H1 (cell line): Measurements from ENCODE around the gene ADGRF5. TPM values are rescaled to one million over a fixed set of nuclear protein-coding genes. Genes with fewer than 3 reads are reported as not detected.

Experiments
- CTCF ChIA-PET: fragments of 300-600 bp; sonication (Branson Sonifier 250); formaldehyde crosslinking; loops from one replicate; lab custom pipeline; 2021; ENCODE audit not compliant: partially characterized antibody; lab: Charles Lee
- POLR2A ChIA-PET: fragments of 300-600 bp; sonication (Branson Sonifier 250); formaldehyde crosslinking; loops from one replicate; lab custom pipeline; 2021; ENCODE audit warnings: inconsistent platforms; ENCODE audit not compliant: partially characterized antibody; lab: Charles Lee
- DNase-seq, 2 experiments: peaks; one replicate each; pipeline versions ENCODE4 v3.0.0 to v3.0.0-alpha.2; 2010 to 2022; ENCODE audit warnings: low spot score in 2 of 2, low read depth in 1 of 2, mixed read lengths in 1 of 2
- FAIRE-seq: peaks from 2 replicates; lab custom pipeline; 2011; peaks lifted over from hg19 to GRCh38; lab: Jason Lieb, UNC
- H2AFZ ChIP-seq: 2 replicates; pipeline ENCODE4 v1.8.1; 2012; ENCODE audit warnings: low read length, inconsistent platforms
- H2AK5ac ChIP-seq: 2 replicates; pipeline ENCODE4 v1.6.1; 2013; ENCODE audit warnings: low read depth, low read length
- H2BK120ac ChIP-seq: replicated peaks from 2 replicates; pipeline ENCODE3; 2013; ENCODE audit warnings: low read depth, low read length, inconsistent platforms
- H2BK12ac ChIP-seq: 2 replicates; pipeline ENCODE4 v1.6.1; 2013; ENCODE audit warnings: low read depth, low read length
- H2BK15ac ChIP-seq: 2 replicates; pipeline ENCODE4 v1.6.1; 2013; ENCODE audit warnings: low read length
- H2BK20ac ChIP-seq: 2 replicates; pipeline ENCODE4 v1.6.1; 2013; ENCODE audit warnings: low read length
- H2BK5ac ChIP-seq: 2 replicates; pipeline ENCODE4 v1.6.1; 2013; ENCODE audit warnings: low read depth, low read length
- H3K14ac ChIP-seq: 2 replicates; pipeline ENCODE4 v1.6.1; 2013; ENCODE audit warnings: inconsistent platforms; ENCODE audit not compliant: insufficient read length
- H3K18ac ChIP-seq: 2 replicates; pipeline ENCODE4 v1.6.1; 2013; ENCODE audit warnings: low read length; ENCODE audit errors: extremely low read depth
- H3K23ac ChIP-seq: 2 replicates; pipeline ENCODE4 v1.6.1; 2013; ENCODE audit warnings: inconsistent platforms; ENCODE audit not compliant: insufficient read length
- H3K23me2 ChIP-seq: 2 replicates; pipeline ENCODE4 v1.6.1; 2013; ENCODE audit warnings: low read depth, low read length
- H3K27ac ChIP-seq: 2 replicates; pipeline ENCODE4 v1.6.1; 2011; ENCODE audit warnings: low read depth, low read length, inconsistent platforms
- H3K27me3 ChIP-seq, 4 experiments: replicated peaks in 1 of 4; 1 replicate in 1 of 4; 2 replicates in 3 of 4; pipeline versions ENCODE4 v1.6.1 to v1.8.1; 2011 to 2013; ENCODE audit warnings: low read length in 3 of 4, mild to moderate bottlenecking in 3 of 4, inconsistent platforms in 2 of 4, mixed read lengths in 2 of 4, moderate library complexity in 1 of 4; ENCODE audit not compliant: control insufficient read depth in 3 of 4, insufficient read depth in 3 of 4; ENCODE audit errors: extremely low read depth in 1 of 4
- H3K36me3 ChIP-seq, 4 experiments: 2 replicates each; pipeline versions ENCODE4 v1.6.1 to v1.8.1; 2011 to 2013; ENCODE audit warnings: mild to moderate bottlenecking in 4 of 4, low read length in 3 of 4, moderate library complexity in 2 of 4, control low read depth in 1 of 4, inconsistent platforms in 1 of 4; ENCODE audit not compliant: insufficient read depth in 4 of 4, control insufficient read depth in 2 of 4
- H3K4ac ChIP-seq: replicated peaks from 2 replicates; pipeline ENCODE3; 2013; ENCODE audit warnings: low read length, low read depth, mixed read lengths, inconsistent platforms; ENCODE audit not compliant: insufficient read length
- H3K4me1 ChIP-seq, 4 experiments: replicated peaks in 1 of 4; 1 replicate in 1 of 4; 2 replicates in 3 of 4; pipeline versions ENCODE4 v1.6.1 to v1.8.1; 2011 to 2013; ENCODE audit warnings: low read length in 3 of 4, inconsistent platforms in 2 of 4, mixed read lengths in 1 of 4; ENCODE audit not compliant: insufficient read depth in 4 of 4, control insufficient read depth in 3 of 4
- H3K4me2 ChIP-seq, 2 experiments: 2 replicates each; pipeline versions ENCODE4 v1.6.1 to v1.8.1; 2011 to 2013; ENCODE audit warnings: low read depth in 2 of 2, low read length in 2 of 2, control low read depth in 1 of 2, inconsistent platforms in 1 of 2, mild to moderate bottlenecking in 1 of 2; ENCODE audit not compliant: insufficient read depth in 1 of 2
- H3K4me3 ChIP-seq, 4 experiments: fragments of 200-600, 300-600 bp in 1 of 4; sonication (generic), shearing (Covaris generic), sonication (Bioruptor Twin) in 1 of 4; 2 replicates each; pipeline versions ENCODE4 v1.5.1 to v1.8.1; 2011 to 2016; ENCODE audit warnings: low read length in 4 of 4, low read depth in 3 of 4, control low read depth in 2 of 4, inconsistent platforms in 2 of 4, mild to moderate bottlenecking in 2 of 4, mixed read lengths in 1 of 4, moderate library complexity in 1 of 4; ENCODE audit not compliant: insufficient read depth in 2 of 4; ENCODE audit errors: extremely low read depth in 1 of 4
- H3K56ac ChIP-seq: replicated peaks from 2 replicates; pipeline ENCODE3; 2013; ENCODE audit warnings: low read depth, mild to moderate bottlenecking, mixed read lengths, low read length, inconsistent platforms; ENCODE audit not compliant: insufficient read length
- H3K79me1 ChIP-seq: 2 replicates; pipeline ENCODE4 v1.6.1; 2013; ENCODE audit warnings: low read depth, low read length, control low read depth
- H3K79me2 ChIP-seq, 2 experiments: 2 replicates each; pipeline versions ENCODE4 v1.6.1 to v1.8.1; 2012 to 2013; ENCODE audit warnings: low read length in 2 of 2, mild to moderate bottlenecking in 2 of 2, inconsistent platforms in 1 of 2; ENCODE audit not compliant: insufficient read depth in 2 of 2, control insufficient read depth in 1 of 2
- H3K9ac ChIP-seq, 4 experiments: replicated peaks in 1 of 4; 1 replicate in 1 of 4; 2 replicates in 3 of 4; pipeline versions ENCODE4 v1.6.1 to v1.8.1; 2011 to 2013; ENCODE audit warnings: low read depth in 3 of 4, low read length in 3 of 4, control low read depth in 2 of 4, mild to moderate bottlenecking in 2 of 4, moderate library complexity in 2 of 4, inconsistent platforms in 1 of 4; ENCODE audit errors: extremely low read depth in 1 of 4
- H3K9me3 ChIP-seq, 2 experiments: 2 replicates each; pipeline versions ENCODE4 v1.6.1 to v1.8.1; 2012 to 2013; ENCODE audit warnings: mild to moderate bottlenecking in 2 of 2, moderate library complexity in 2 of 2, control low read depth in 1 of 2, inconsistent platforms in 1 of 2, low read depth in 1 of 2, low read length in 1 of 2, mixed read lengths in 1 of 2; ENCODE audit not compliant: insufficient read depth in 2 of 2
- H4K20me1 ChIP-seq, 2 experiments: replicated peaks in 1 of 2; 2 replicates each; pipeline versions ENCODE3 to v1.8.1; 2011 to 2013; ENCODE audit warnings: inconsistent platforms in 2 of 2, low read length in 2 of 2, mild to moderate bottlenecking in 1 of 2; ENCODE audit not compliant: insufficient read depth in 2 of 2, control insufficient read depth in 1 of 2
- H4K5ac ChIP-seq: 2 replicates; pipeline ENCODE4 v1.6.1; 2013; ENCODE audit warnings: low read length, low read depth, mixed read lengths, inconsistent platforms; ENCODE audit not compliant: insufficient read length
- H4K8ac ChIP-seq: 2 replicates; pipeline ENCODE4 v1.8.0; 2013; ENCODE audit warnings: mild to moderate bottlenecking, moderate library complexity, low read length, inconsistent platforms; ENCODE audit not compliant: insufficient read depth; ENCODE audit errors: extremely low read depth
- H4K91ac ChIP-seq: replicated peaks from 2 replicates; pipeline ENCODE3; 2013; ENCODE audit warnings: low read length, mixed read lengths, inconsistent platforms; ENCODE audit not compliant: insufficient read length
- ASH2L ChIP-seq: fragments of 200-600, 300-600 bp; sonication (generic); IDR thresholded peaks from one replicate; pipeline ENCODE4 v1.7.1; 2017; ENCODE audit warnings: low read length
- CBX5 ChIP-seq: fragments of 300-800, 300-1000 bp; sonication (generic); IDR thresholded peaks from 2 replicates; pipeline ENCODE4 v1.7.1; 2016; ENCODE audit warnings: antibody characterized with exemption, low read length, low read depth
- CHD1 ChIP-seq: IDR thresholded peaks from 2 replicates; pipeline ENCODE4 v1.6.1; 2012; ENCODE audit warnings: low read depth, low read length, improper control_type of control experiment
- CTBP2 ChIP-seq: IDR thresholded peaks from 2 replicates; pipeline ENCODE4 v1.7.0; 2011; ENCODE audit warnings: borderline replicate concordance, mild to moderate bottlenecking, moderate library complexity, mixed read lengths, low read length; ENCODE audit not compliant: insufficient read depth, insufficient read length
- E2F6 ChIP-seq: IDR thresholded peaks from 2 replicates; pipeline ENCODE4 v1.6.1; 2012; ENCODE audit warnings: inconsistent platforms
- EZH2 ChIP-seq: fragments of 200-600 bp; sonication (generic); IDR thresholded peaks from 2 replicates; pipeline ENCODE4 v1.7.1; 2012; ENCODE audit warnings: low read depth, mild to moderate bottlenecking, moderate library complexity, low read length, inconsistent platforms; ENCODE audit not compliant: severe bottlenecking
- FOSL1 ChIP-seq: IDR thresholded peaks from 2 replicates; pipeline ENCODE4 v1.6.1; 2011; ENCODE audit warnings: mild to moderate bottlenecking, low read depth, low read length, moderate library complexity; ENCODE audit not compliant: insufficient read depth
- GTF2F1 ChIP-seq: IDR thresholded peaks from 2 replicates; pipeline ENCODE4 v1.6.1; 2012; ENCODE audit warnings: low read depth, low read length, improper control_type of control experiment, borderline replicate concordance
- HDAC6 ChIP-seq: IDR thresholded peaks from one replicate; pipeline ENCODE4 v1.7.1; 2012; ENCODE audit warnings: low read depth, mild to moderate bottlenecking, inconsistent platforms, low read length, moderate library complexity
- JUND ChIP-seq: IDR thresholded peaks from 2 replicates; pipeline ENCODE4 v1.6.1; 2011; ENCODE audit warnings: mild to moderate bottlenecking, improper control_type of control experiment, low read length
- POU5F1 ChIP-seq: IDR thresholded peaks from 2 replicates; pipeline ENCODE4 v1.6.1; 2011; ENCODE audit warnings: low read depth, mild to moderate bottlenecking, low read length, moderate library complexity
- RNF2 ChIP-seq: fragments of 200-900, 300-1000 bp; sonication (generic); IDR thresholded peaks from 2 replicates; pipeline ENCODE4 v1.7.1; 2016; ENCODE audit warnings: borderline replicate concordance, low read depth, mild to moderate bottlenecking, antibody characterized with exemption, low read length; ENCODE audit not compliant: poor library complexity, severe bottlenecking; ENCODE audit errors: missing control alignments
- SP1 ChIP-seq: IDR thresholded peaks from 2 replicates; pipeline ENCODE4 v1.6.1; 2011; ENCODE audit warnings: low read depth, low read length
- ZNF274 ChIP-seq: IDR thresholded peaks from 2 replicates; pipeline ENCODE4 v1.7.0; 2012; ENCODE audit warnings: low read length, borderline replicate concordance; ENCODE audit errors: extremely low read depth
- WGBS, 2 experiments: shearing (Covaris generic) in 1 of 2; methylation state at CpG; one replicate each; pipeline versions ENCODE4 v1.1.6 to v1.1.7; 2013 to 2015; ENCODE audit warnings: low lambda C conversion rate in 2 of 2, mixed read lengths in 2 of 2, inconsistent platforms in 1 of 2, low coverage in 1 of 2, missing lambda C conversion rate in 1 of 2; ENCODE audit not compliant: insufficient replicate concordance in 2 of 2, insufficient coverage in 1 of 2, insufficient read length in 1 of 2; ENCODE audit errors: extremely low coverage in 1 of 2, missing lambda C conversion rate in 1 of 2; 5-methylcytosine and 5-hydroxymethylcytosine counted together
- polyA plus RNA-seq, 7 experiments: library from polyadenylated mRNA; depleted of rRNA in 3 of 7; stranded (reverse) in 5 of 7; unstranded in 2 of 7; fragments of >200 nt in 5 of 7; fragments of 200-250 nt in 2 of 7; gene quantifications; 1 replicate in 5 of 7; 2 replicates in 1 of 7; 4 replicates in 1 of 7; pipeline versions ENCODE4 v1.2.1 to v1.2.3, GENCODE V29; 2011 to 2013; ENCODE audit warnings: missing spikeins in 2 of 7, mixed read lengths in 2 of 7
- total RNA-seq: library from RNA; stranded (reverse); fragmentation: NEBNext Ultra II Directional; extraction: Animal tissue kit (Norgen Biotek cat#: 25700); gene quantifications from 2 replicates; pipeline ENCODE4 v1.2.1, GENCODE V29; 2021

Gene ADGRF5
- total and polyA plus RNA-seq, 2 of the 8 experiments (the other 6 are each of a cell fraction or from before 2014, with no cell fraction given) = 0.06 TPM; not detected in 1

GRCh38 chr6:46961711-46962110, 40.0 kb upstream of the ADGRF5 start:
- FAIRE-seq (no peak), DNase-seq (no peak)
- Histone ChIP-seq H2BK15ac (no peak overlapping the region), H3K79me1 (no peaks in the 10 kb centered on the region), H3K4me3 (no peak overlapping the region), H3K27ac (no peak overlapping the region), H3K4ac (no peak overlapping the region), H4K5ac (no peak overlapping the region), H3K36me3 (no peaks in the 10 kb centered on the region), H3K9ac (no peak overlapping the region), H4K91ac (no peak overlapping the region), H3K23me2 (no peaks in the 10 kb centered on the region; the same call in 1 of the 2 replicates), H3K56ac (no peak overlapping the region), H3K9me3 (no peaks in the 10 kb centered on the region), H2BK12ac (no peak overlapping the region), H4K8ac (no peak overlapping the region), H3K4me2 (no peak overlapping the region), H3K79me2 (no peaks in the 10 kb centered on the region), H4K20me1 (no peaks in the 10 kb centered on the region), H2AFZ (no peak overlapping the region), H3K23ac (no peak overlapping the region), H2BK5ac (no peak overlapping the region), H3K4me1 (peaks cover 0 to 6% (median 3%) of the 10 kb centered on the region in 4 experiments; a peak in 2 of 7 replicates), H2AK5ac (no peak overlapping the region), H2BK120ac (no peak overlapping the region), H3K18ac (no peak overlapping the region), H3K14ac (no peak overlapping the region), H3K27me3 (no peaks in the 10 kb centered on the region), H2BK20ac (no peak overlapping the region)
- POLR2A ChIA-PET = no interaction called here
- CTCF ChIA-PET = interaction anchor here (1.1 kb wide), 1 partner anchor 16 kb away, joined by 3 read pairs; no protein-coding TSS in a partner anchor
- 94% methylated on average over 5 of the region's 5 CpGs; no CpG with 5 or more reads in 1 of the 2 experiments for WGBS, 2 experiments
- TF ChIP-seq E2F6 = no peak
- TF ChIP-seq CBX5 = no peak
- no peak for TF ChIP-seq SP1
- no peak for TF ChIP-seq EZH2
- no peak for TF ChIP-seq FOSL1
- no peak for TF ChIP-seq POU5F1
- no peak for TF ChIP-seq ASH2L
- TF ChIP-seq CHD1 = no peak
- TF ChIP-seq CTBP2 = no peak
- TF ChIP-seq JUND = no peak
- TF ChIP-seq HDAC6 = no peak
- no peak for TF ChIP-seq RNF2
- TF ChIP-seq ZNF274 = no peak
- TF ChIP-seq GTF2F1 = no peak
